IPS-NIHi7 (cell line): Measurements from ENCODE around the gene ATR.
"Not testable (repeated sequence)": the region's sequence is repeated elsewhere in the genome, so short reads cannot be mapped to it uniquely, and the experiment has no call there.

Experiments
- DNase-seq: peaks from one replicate; pipeline ENCODE4 v3.0.0; 2012; ENCODE audit warnings: mixed read lengths; ENCODE audit errors: extremely low spot score

ATR gene

GRCh38 chr3:142595141-142595540 lies 16.6 kb upstream of the ATR start:
- no peak for DNase-seq

GRCh38 chr3:142592268-142592667 lies 13.7 kb upstream of the ATR start:
- DNase-seq = not testable (repeated sequence)

- no peak for DNase-seq
Observed at GRCh38 chr3:142588703-142589102, 10.2 kb upstream of the ATR start.

- peak; percentile 59 for DNase-seq
Observed at GRCh38 chr3:142586803-142587406, 8.4 kb upstream of the ATR start.

- DNase-seq = not testable (repeated sequence)
Observed at GRCh38 chr3:142581070-142581469, 2.5 kb upstream of the ATR start.

GRCh38 chr3:142580061-142580423 lies 1.5 kb upstream of the ATR start:
- DNase-seq = no peak

GRCh38 chr3:142577696-142578328 lies 721 bp downstream of the ATR start:
- no peak for DNase-seq

- DNase-seq = no peak
Observed at GRCh38 chr3:142576792-142577191, 1.7 kb downstream of the ATR start.

- DNase-seq = no peak
Observed at GRCh38 chr3:142574665-142575064, 3.9 kb downstream of the ATR start.

- not testable (repeated sequence) for DNase-seq
Observed at GRCh38 chr3:142574223-142574622, 4.3 kb downstream of the ATR start.

- not testable (repeated sequence) for DNase-seq
Observed at GRCh38 chr3:142569422-142569821, 9.1 kb downstream of the ATR start.

GRCh38 chr3:142568393-142569017 lies 10.0 kb downstream of the ATR start:
- peak; percentile 73 for DNase-seq

- no peak for DNase-seq
Observed at GRCh38 chr3:142566096-142566495, 12.4 kb downstream of the ATR start.

- no peak for DNase-seq
Observed at GRCh38 chr3:142563496-142563997, 15.0 kb downstream of the ATR start.

- no peak for DNase-seq
Observed at GRCh38 chr3:142560118-142560517, 18.4 kb downstream of the ATR start.

GRCh38 chr3:142553741-142554140 lies 24.8 kb downstream of the ATR start:
- no peak for DNase-seq

- DNase-seq = not testable (repeated sequence)
Observed at GRCh38 chr3:142552579-142552978, 26.0 kb downstream of the ATR start.

- no peak for DNase-seq
Observed at GRCh38 chr3:142549986-142550385, 28.5 kb downstream of the ATR start.

- DNase-seq = no peak
Observed at GRCh38 chr3:142543307-142543706, 35.2 kb downstream of the ATR start.

- DNase-seq = no peak
Observed at GRCh38 chr3:142542054-142542453, 36.5 kb downstream of the ATR start.

- DNase-seq = no peak
Observed at GRCh38 chr3:142536519-142536918, 42.0 kb downstream of the ATR start.

- no peak for DNase-seq
Observed at GRCh38 chr3:142534543-142534942, 44.0 kb downstream of the ATR start.

- no peak for DNase-seq
Observed at GRCh38 chr3:142530296-142530695, 48.2 kb downstream of the ATR start.
